HCT116 (cell line): Measurements from ENCODE around the gene SCGN.

Experiments
- EZH2phosphoT487 ChIP-seq: fragments of 200-600 bp; IDR thresholded peaks from 2 replicates; pipeline ENCODE4 v1.6.1; 2018; ENCODE audit warnings: antibody characterized with exemption, borderline replicate concordance
- POLR2A ChIP-seq: IDR thresholded peaks from 2 replicates; pipeline ENCODE4 v1.7.0; 2011; ENCODE audit warnings: borderline replicate concordance; ENCODE audit not compliant: insufficient read depth, insufficient read length; ENCODE audit errors: extremely low read depth
- POLR2AphosphoS5 ChIP-seq: IDR thresholded peaks from 2 replicates; pipeline ENCODE4 v1.6.1; 2011; ENCODE audit warnings: mild to moderate bottlenecking, low read depth, low read length, moderate library complexity
- REST ChIP-seq: IDR thresholded peaks from 2 replicates; pipeline ENCODE4 v1.6.1; 2012; ENCODE audit warnings: low read depth
- SIN3A ChIP-seq: IDR thresholded peaks from 2 replicates; pipeline ENCODE4 v1.6.1; 2012; ENCODE audit warnings: low read depth
- TCF7L2 ChIP-seq: IDR thresholded peaks from 2 replicates; pipeline ENCODE4 v1.7.0; 2011; ENCODE audit warnings: borderline replicate concordance, inconsistent platforms; ENCODE audit not compliant: insufficient read depth, insufficient read length; ENCODE audit errors: extremely low read depth
- YY1 ChIP-seq: IDR thresholded peaks from 2 replicates; pipeline ENCODE4 v1.6.1; 2011; ENCODE audit warnings: low read length, low read depth, moderate library complexity, mild to moderate bottlenecking; ENCODE audit not compliant: insufficient replicate concordance; ENCODE audit errors: extremely low read depth
- TF ChIP-seq, protein P1 (sequence below), 3 experiments: fragments of 200-600 bp in 1 of 3; sonication (generic) in 1 of 3; IDR thresholded peaks in 2 of 3; conservative IDR thresholded peaks in 1 of 3; 2 replicates each; pipeline ENCODE4 v1.5.1; 2012 to 2017; ENCODE audit warnings: low read depth in 2 of 3, low read length in 2 of 3, antibody characterized with exemption in 1 of 3, borderline replicate concordance in 1 of 3, control low read depth in 1 of 3, mild to moderate bottlenecking in 1 of 3, mixed read lengths in 1 of 3, mixed run types in 1 of 3, moderate library complexity in 1 of 3; ENCODE audit not compliant: insufficient read depth in 1 of 3
- TF ChIP-seq, protein P2 (sequence below): IDR thresholded peaks from 2 replicates; pipeline ENCODE4 v1.6.1; 2011; ENCODE audit warnings: mild to moderate bottlenecking, low read length, moderate library complexity; ENCODE audit not compliant: insufficient replicate concordance; ENCODE audit errors: extremely low read depth

DNA sequence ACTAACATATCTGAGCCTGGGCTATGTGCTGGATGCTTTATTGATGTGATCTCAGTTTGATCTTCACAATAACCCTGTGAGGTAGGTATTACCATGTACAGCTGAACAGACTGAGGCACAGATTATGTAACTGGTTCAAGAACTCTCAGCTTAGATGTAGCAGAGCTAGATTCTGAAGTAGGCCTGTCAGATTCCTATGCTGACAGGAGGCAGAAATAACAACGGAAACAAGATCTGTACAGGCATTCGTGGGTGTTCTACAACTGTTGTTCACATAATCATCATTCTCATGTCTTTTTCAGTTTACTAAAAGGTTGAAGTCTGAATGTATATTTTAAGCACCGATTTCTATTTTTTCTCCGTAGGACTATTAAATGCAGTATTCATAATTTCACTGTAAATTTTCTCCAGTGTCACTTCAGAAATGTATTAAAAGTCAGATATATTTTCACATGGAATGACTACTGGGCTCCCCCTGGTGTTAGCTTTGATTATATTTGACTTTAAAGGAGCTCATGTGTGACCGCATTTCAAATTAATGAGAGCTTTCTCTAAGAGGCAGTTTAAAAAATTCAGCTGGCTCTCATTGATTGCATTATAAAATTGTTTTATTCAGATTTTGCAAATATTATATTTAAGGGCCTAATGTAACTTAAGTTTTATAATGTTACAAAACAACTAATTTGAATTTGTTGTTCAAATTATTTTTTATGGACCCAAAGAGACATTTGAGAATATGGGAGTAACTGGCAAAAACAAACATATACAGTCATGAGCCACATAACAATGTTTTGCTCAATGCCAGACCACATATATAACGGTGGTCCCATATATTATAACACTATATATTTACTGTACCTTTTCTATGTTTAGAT is 66.1 kb downstream of the SCGN start:
- TF ChIP-seq, protein P1, sequence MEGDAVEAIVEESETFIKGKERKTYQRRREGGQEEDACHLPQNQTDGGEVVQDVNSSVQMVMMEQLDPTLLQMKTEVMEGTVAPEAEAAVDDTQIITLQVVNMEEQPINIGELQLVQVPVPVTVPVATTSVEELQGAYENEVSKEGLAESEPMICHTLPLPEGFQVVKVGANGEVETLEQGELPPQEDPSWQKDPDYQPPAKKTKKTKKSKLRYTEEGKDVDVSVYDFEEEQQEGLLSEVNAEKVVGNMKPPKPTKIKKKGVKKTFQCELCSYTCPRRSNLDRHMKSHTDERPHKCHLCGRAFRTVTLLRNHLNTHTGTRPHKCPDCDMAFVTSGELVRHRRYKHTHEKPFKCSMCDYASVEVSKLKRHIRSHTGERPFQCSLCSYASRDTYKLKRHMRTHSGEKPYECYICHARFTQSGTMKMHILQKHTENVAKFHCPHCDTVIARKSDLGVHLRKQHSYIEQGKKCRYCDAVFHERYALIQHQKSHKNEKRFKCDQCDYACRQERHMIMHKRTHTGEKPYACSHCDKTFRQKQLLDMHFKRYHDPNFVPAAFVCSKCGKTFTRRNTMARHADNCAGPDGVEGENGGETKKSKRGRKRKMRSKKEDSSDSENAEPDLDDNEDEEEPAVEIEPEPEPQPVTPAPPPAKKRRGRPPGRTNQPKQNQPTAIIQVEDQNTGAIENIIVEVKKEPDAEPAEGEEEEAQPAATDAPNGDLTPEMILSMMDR (IDR thresholded peaks at IDR 0.05 in 2 of 3, conservative IDR thresholded peaks at IDR 0.05 in 1 of 3; ENCODE audit: borderline replicate concordance in 1 of 3, insufficient read depth in 1 of 3, low read depth in 2 of 3, low read length in 2 of 3) = peak; percentile 47 to 67 (median 53); a peak in 5 of 6 replicates
- no peak for TF ChIP-seq REST
- TF ChIP-seq TCF7L2 = no peak
- TF ChIP-seq POLR2A = no peak
- TF ChIP-seq POLR2AphosphoS5 = no peak
- TF ChIP-seq YY1 = no peak
- TF ChIP-seq, protein P2, sequence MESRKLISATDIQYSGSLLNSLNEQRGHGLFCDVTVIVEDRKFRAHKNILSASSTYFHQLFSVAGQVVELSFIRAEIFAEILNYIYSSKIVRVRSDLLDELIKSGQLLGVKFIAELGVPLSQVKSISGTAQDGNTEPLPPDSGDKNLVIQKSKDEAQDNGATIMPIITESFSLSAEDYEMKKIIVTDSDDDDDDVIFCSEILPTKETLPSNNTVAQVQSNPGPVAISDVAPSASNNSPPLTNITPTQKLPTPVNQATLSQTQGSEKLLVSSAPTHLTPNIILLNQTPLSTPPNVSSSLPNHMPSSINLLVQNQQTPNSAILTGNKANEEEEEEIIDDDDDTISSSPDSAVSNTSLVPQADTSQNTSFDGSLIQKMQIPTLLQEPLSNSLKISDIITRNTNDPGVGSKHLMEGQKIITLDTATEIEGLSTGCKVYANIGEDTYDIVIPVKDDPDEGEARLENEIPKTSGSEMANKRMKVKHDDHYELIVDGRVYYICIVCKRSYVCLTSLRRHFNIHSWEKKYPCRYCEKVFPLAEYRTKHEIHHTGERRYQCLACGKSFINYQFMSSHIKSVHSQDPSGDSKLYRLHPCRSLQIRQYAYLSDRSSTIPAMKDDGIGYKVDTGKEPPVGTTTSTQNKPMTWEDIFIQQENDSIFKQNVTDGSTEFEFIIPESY = no peak
- TF ChIP-seq EZH2phosphoT487 = no peak
- no peak for TF ChIP-seq SIN3A
